GM18508 (cell line): ENCODE data around the gene PADI3.
"Not testable (repeated sequence)": the region's sequence is repeated elsewhere in the genome, so short reads cannot be mapped to it uniquely, and the experiment has no call there.

ENCODE experiments used
- ATAC-seq: cut with Tn5 transposase; IDR thresholded peaks from one replicate; pipeline ENCODE4 v1.9.1; 2021; ENCODE audit warnings: moderate number of reproducible peaks; ENCODE audit not compliant: insufficient read depth, unreplicated experiment

The PADI3 gene

DNA sequence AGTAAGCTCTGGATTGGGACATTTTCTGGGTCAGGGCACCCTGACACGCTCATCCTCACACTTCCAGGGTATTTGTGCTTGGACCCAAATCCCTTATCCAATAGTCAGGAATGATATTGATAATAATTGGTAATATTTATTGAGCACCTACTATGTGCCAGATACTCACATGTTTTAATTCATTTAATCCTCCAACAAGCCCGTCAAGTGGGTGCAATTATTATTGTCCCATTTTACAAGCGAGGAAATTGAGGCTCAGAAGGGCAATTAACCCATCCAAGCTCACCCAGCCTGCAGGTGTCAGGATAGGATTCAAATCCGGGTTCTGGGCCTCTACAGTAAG lies 11.4 kb upstream of the PADI3 start:
- ATAC-seq = no peak

DNA sequence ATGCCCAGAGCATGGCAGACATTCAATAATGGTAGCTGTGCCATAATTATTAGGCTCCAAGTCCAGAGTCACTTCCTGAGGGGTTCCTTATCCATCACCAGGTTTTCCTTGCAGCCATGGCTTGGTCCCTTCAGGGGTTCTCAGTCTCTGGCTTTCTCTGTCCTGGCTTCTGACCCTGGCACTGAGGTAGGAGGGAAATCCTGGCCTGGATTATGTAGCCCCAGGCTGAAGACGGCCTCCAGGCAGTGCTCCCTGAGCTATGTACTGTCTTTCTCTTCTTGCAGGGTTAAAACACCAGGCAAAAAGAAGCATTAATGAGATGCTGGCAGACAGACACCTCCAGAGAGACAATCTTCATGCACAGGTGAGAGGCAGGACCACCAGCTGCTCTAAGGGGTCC lies 9.5 kb upstream of the PADI3 start:
- no peak for ATAC-seq

DNA sequence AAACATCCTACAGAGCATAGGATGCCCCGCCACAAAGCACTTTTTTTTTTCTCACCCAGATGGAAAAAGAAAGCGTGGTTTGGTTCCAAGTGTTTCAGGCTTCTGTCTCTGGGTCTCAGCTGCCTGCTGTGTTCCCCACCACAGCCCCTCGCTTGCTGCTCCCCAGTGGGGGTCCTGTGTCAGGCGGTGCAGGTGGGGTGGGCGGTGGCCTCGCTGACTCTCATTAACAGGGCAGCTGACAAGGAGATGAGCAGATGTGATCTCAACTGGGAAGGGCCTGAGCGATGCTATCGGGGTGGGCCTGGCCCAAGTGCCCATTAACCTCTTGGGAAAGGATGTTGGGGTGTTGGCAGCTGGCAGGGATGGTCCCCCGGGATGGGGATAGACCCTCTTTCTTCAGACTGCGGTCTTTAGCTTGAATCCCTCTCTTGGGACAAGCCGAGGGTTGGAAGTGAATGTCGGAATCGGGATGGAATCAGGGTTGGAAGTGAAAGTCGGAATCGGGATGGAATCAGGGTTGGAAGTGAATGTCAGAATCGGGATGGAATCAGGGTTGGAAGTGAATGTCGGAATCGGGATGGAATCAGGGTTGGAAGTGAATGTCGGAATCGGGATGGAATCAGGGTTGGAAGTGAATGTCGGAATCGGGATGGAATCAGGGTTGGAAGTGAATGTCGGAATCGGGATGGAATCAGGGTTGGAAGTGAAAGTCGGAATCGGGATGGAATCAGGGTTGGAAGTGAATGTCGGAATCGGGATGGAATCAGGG lies 7.7 kb upstream of the PADI3 start:
- ATAC-seq = not testable (repeated sequence)

DNA sequence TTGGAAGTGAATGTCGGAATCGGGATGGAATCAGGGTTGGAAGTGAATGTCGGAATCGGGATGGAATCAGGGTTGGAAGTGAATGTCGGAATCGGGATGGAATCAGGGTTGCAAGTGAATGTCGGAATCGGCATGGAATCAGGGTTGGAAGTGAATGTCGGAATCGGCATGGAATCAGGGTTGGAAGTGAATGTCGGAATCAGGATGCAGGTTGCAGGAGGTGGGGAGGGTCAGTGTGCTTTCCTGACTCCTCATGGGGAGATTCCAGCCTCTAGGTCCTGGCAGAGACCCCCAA lies 7.2 kb upstream of the PADI3 start:
- not testable (repeated sequence) for ATAC-seq

DNA sequence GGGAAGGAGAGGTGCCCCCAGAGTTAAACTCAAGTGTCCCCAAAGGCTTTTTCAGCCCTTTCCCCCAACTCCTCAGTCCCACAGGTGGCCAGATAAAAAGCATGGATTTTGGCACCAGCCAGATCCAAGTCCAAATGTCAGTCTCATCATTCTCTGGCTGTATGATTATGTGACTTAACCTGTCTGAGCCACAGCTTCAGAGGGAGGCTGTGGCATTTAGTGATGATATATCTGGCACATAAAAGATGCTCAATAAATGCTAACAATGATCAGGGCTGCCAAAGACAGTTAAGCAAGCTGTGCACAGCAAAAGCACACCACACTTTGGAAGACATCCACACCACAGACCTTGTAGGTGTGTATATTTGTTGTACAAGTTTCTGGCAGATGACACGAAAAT lies 5.6 kb upstream of the PADI3 start:
- ATAC-seq = no peak

DNA sequence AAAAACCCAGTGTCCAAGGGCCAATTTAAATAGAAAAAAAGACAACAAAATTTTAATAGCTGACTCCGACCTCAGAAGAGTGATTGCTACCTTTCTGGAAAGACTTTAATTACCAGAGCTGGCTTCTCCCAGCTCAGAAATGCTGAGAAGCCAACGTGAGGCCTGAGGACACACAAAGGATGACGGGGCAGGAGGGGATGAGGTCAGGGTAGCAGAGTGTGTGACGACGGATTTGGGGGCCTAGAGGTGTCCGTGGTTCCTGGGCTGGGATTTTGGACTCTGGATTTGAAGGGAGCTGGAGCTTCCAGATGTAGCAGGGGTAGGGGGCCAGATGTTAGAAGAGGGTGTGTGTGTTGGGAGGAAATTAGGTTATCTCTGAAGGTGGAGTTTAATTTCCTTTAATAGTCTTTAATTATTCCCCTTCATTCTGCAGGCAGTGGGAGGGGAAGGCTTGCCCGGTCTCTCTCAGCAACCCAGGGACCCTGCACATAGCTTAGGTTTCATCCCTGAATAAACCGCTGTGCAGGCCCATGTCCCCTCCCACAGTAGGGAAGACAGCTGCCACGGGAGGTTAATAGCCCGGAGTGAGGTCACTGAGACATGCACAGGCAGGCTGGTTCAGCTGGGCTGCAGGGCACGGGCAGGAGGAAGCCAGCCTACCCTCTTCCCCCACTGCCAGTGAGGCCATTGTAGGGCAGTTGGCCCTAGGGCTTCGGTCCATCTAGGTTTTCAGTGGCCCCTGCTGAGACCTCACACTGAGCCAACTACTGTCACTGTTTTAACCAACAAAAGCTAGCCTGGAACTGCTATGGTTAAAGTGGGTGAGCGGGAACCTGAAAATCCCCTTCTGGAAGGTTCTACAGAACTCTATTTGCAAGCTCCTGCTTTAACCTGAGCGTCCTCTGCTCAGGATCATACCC lies 3.8 kb upstream of the PADI3 start:
- ATAC-seq = no peak

DNA sequence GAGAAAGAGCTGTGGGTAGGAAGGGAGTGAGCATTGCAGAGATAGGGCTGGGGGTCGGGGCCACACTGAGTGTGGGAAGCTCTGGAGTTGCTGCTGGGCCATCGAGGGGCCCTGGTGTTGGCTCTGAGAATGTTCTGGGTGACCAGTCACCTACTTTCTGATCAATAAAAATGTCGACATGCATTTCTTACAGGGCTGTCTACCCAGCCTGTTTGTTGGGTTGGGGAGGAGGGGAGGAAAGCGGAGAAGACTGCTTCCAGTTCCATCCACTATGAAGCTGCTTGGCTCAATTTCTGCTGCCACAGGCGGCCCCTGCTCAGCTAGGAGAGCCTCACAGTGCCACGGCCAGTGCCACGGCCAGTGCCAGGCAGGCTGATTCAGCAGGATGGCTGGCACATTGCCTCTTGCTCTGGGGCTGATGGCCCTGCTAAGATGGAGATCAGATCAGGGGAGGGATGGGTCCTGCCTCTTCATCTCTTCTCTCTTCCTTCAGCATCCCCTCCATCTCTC lies 3.0 kb upstream of the PADI3 start:
- ATAC-seq = no peak

DNA sequence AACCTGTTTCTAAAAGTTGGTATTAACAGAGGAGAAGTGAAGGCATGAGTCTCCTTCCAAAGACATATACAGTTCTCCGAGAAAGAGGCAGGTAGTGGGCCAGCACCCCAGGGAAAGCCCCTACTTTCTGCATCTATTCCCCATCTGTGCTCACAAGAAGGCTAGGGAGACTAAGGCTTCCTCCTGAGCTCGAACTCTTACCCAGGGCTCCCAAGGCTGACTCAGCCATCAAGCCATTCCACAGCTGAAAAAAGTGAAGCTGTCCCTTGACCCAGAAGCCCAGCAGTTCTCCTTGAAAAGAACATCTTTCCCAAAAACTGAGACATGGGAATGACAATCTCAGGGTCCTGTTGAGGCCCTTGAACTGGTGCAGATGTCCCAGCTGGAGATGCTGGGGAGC lies 1.9 kb upstream of the PADI3 start:
- no peak for ATAC-seq

DNA sequence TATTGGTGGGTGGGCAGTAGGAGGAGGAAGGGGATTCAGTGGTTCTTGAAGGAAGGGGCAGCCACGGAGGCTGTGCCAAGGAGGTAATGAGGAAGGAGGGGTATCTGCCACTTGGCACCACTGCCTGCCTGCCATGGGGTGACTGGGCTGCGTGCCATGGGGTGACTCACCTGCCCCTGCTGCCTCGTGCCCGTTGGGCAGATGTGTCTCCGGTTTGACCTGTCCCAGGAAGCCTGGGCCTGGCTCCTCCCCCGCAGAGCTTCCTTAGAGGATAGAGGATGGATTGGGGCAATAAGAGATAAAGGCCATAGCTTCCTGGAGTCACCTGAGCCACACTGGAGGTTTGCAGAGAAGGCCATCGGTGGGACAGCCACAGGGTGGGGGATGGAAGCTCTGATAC lies 1.7 kb downstream of the PADI3 start:
- ATAC-seq = no peak

DNA sequence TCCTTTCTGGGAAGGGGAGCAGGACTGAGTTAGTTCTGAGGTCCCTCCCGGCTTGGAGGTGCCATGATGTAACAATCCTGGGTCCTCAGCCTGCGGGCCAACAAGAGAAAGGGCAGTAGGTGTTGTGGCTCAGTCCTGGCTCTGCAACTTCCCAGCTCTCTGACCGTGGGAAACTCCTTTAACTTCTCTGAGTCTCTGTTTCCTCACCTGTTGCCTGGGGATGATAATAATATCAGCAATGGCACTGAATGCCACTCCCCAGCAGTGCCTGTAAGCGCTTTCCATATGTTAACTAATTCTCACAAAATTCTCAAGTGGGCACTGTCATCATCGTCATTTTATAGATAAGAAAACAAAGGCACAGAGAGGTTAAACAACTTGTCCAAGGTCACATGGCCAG lies 2.3 kb downstream of the PADI3 start:
- no peak for ATAC-seq

DNA sequence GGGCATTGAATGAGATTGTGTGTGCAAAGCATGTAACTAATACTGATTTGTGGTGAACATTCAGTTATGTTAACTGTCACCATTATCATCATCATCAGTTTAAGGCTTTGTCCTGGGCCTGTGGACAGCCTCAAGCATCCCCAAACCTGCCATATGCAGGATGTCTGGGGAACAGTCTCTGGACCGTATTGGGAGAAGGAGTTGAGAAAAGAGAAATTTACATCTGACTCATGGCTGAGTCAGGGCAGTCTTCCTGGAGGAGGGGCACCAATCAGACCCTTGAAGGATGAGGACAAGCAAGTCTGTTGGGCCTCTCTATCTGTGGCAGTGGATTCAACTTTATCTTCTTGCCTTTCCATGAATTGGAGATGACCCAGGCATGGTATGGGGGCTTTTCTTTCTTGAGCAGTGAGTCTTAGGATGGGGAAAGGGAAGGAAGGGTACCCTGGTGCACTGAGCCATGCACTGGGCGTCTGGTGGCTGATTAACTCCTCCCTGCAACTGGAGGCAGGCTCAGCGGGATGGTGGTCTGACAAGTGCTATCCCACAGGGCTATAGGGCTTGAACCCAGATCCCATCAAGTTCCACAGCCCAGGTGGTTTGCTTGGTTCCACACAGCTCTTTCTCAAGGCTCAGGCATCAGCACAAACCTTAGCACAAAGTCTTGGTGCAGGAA lies 2.9 kb downstream of the PADI3 start:
- ATAC-seq = no peak

DNA sequence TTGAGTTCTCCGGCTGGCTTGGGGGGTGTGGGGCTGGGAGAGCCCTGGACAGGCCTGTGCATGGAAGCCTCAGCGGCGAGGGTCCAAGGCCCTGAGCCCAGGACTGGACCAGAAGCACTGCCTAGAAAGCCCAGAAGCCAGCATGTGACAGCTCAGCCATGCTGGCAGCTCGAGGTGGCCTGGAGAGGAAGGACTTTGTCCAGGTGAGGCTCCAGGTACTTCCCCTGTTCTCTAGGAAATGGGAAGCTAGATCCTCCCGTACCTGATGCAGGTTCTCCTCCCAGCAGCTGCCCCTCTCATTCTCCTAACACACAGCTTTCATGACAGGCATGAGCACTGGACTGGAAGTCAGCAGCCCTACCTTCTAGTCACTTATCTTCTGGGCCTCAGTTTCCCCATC lies 6.4 kb downstream of the PADI3 start:
- no peak for ATAC-seq

DNA sequence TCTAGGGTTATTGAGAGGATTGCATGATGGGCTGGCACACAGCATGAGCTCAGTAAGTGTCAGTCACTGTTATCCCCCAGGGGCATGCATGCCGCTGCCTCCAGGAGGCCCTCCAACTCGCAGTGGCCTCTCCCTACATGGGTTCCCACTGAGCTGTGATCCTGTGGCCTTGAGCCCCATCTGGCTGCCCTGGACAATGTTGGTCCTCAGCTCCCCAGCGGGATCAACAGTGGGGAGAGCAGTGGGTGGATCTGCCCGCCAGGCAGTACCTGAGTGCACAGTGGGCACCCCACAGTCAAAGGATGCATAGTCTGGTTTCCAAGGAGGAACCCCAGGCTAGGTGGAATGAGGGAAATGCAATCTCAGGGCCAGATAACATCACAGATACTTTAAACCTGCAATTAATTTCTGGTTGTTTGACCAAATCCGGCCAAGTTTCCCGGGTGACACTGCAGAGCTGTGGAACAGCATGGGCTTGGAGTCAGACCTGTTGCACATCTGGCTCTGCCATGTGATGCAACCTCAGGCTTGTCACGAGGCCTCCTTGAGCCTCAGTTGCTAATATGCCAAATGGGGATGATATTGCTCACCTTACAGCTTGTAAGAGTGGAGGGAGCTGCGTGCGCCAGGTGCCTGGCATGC lies 9.3 kb downstream of the PADI3 start:
- ATAC-seq = no peak

DNA sequence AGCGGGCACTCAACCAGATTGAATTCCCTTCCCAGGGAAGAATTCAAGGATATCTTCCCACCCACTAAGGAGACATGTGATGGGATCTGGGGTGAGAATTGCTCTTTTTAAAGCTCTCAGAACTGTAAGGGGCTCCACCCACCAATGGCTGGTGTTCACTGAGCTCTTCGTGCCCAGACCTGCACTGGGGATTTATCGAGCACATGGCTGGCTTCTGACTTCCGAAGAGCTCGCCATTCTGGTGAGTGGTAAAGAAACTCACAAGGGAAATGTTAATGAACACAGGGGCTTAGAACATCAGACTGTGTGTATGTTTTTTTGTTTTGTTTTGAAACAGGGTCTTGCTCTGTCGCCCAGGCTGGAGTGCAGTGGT lies 9.8 kb downstream of the PADI3 start:
- ATAC-seq = no peak

DNA sequence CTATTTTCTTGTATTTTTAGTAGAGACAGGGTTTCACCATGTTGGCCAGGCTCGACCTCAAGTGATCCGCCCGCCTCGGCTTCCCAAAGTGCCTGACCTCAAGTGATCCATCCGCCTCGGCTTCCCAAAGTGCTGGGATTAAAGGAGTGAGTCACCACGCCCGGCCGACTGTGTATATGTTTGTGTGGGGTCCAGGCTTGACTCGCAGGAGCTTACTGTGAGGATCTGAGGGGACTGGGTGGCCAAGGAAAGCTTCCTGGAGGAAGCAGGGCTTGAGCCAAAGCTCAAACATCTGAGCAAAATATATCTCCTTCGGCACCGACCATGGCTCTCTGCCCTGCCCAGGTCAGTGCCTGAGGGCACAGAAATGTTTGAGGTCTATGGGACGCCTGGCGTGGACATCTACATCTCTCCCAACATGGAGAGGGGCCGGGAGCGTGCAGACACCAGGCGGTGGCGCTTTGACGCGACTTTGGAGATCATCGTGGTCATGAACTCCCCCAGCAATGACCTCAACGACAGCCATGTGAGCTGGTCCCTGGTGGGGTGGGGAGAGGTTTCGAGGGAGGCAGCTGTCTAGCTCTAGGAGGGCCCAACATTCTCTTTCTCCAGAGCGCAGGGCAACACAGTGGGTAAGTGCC lies 10.5 kb downstream of the PADI3 start:
- no peak for ATAC-seq

DNA sequence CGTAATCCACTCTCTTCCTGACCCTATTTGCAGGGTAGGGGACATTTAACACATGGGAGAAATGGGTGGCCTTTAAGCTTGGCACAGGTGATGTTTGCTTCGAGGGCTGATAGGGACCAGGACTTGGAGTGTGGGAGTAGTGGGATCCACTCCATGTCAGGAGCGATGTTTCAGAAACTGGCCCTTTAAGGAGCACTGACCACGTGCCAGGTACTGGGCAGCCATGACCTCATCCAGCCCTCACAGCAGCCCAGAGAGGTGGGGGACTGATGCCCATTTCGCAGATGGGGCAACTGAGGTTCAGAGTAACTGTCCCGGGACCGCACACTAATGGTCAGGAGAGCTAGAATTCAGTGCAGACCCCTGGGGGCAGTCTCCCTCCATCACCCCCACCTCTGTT lies 11.4 kb downstream of the PADI3 start:
- no peak for ATAC-seq

DNA sequence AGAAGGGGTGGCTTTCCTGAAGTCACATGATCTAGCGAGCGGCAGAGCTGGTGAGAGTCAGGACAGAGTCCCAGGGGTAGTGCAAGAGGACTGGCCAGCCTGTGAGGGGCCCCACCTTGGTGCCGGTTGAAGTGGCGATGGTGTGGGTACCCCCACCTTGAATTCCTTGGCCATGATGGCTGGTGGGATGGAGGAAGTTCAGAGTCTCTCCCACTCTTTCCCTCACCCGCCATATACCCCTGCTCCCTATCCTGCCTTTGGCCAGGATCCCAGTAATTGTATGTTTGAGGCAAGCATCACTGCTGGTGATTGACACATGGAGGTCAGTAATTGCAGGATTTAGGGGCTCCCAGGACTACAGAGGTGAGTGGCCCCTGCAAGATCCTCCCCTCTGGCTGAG lies 11.8 kb downstream of the PADI3 start:
- no peak for ATAC-seq

DNA sequence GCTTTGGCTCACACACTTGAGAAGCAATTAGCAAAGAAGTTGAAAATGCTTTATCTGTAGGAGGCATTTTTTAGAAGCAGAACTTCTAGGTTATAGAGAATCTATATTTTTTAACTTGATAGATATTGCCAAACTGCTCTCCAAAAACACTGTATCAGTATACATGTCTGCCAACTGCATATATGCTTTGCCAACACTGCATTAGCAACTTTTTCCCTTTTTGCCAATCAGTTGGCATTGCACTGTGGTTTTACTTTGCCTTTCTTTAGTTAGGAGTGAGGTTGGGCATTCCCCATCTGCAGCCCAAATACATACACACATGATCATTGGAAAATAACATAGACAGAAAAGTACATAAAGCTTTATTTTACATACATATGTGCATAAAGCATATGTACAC lies 15.0 kb downstream of the PADI3 start:
- ATAC-seq = no peak

DNA sequence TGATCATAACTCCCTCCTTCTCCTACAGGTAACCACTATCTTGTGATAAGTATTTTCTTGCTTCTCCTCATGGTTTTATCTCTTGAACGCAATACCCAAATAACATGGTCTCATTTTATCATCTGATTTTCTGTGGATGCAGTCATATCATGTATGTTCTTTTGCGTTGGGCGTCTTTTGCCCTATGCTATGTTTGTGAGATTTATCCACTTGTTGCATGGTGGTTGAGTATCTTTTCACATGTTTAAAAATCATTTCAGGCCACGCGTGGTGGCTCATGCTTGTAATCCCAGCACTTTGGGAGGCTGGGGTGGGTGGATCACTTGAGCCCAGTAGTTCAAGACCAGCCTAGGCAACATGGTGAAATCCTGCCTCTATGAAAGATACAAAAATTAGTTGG lies 15.6 kb downstream of the PADI3 start:
- no peak for ATAC-seq

DNA sequence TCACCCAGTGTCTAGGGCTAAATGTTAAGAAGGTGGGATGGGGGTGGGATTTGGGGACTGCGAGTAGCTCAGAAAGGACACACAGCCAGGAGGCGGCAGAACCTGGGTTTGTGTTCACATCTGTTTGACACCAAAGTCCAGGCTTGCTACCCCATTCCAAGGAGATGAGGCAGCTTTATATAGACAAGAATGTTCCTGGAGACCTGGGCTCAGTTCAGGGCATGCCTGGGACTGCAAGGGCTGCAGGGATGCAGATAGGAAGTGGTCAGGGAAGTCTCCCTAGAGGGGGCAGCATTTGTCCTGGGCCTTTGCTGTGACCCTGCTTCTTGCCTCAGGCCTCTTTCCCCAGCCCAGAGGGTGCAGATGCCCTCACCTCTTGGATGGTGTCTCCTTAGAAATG lies 16.3 kb downstream of the PADI3 start:
- ATAC-seq = no peak
